ENCODE results near the gene RFTN1. TPM values are rescaled to one million over a fixed set of nuclear protein-coding genes. Genes with fewer than 3 reads are reported as not detected.
A peak's percentile ranks its signal among the peaks of the same experiment; 100 is the strongest.

Gene RFTN1
- total and polyA plus RNA-seq, 2 of the 8 experiments (the other 6 are each of a cell fraction or from before 2014, with no cell fraction given): 4.6 to 6.7 TPM

- H4K91ac ChIP-seq (replicated peaks; ENCODE audit: insufficient read length, low read length): no peak overlapping the region
- no peak overlapping the region for H3K9ac ChIP-seq (replicated peaks in 1 of 4; ENCODE audit: extremely low read depth in 1 of 4, low read depth in 3 of 4, low read length in 3 of 4)
- H3K4me1 ChIP-seq (replicated peaks in 1 of 4; ENCODE audit: control insufficient read depth in 3 of 4, insufficient read depth in 4 of 4, low read length in 3 of 4): peaks cover 0 to 4% (median 2%) of the 10 kb centered on the region in 4 experiments; a peak in 4 of 7 replicates
- H2BK5ac ChIP-seq (ENCODE audit: low read depth, low read length): no peak overlapping the region
- H2BK20ac ChIP-seq (ENCODE audit: low read length): no peak overlapping the region
- H3K14ac ChIP-seq (ENCODE audit: insufficient read length): no peak overlapping the region
- H3K23ac ChIP-seq (ENCODE audit: insufficient read length): no peak overlapping the region
- no peaks in the 10 kb centered on the region for H3K27me3 ChIP-seq (replicated peaks in 1 of 4; ENCODE audit: control insufficient read depth in 3 of 4, extremely low read depth in 1 of 4, insufficient read depth in 3 of 4, low read length in 3 of 4)
- no peak overlapping the region for H3K4ac ChIP-seq (replicated peaks; ENCODE audit: insufficient read length, low read depth, low read length)
- no peaks in the 10 kb centered on the region for H3K9me3 ChIP-seq (ENCODE audit: insufficient read depth in 2 of 2, low read depth in 1 of 2, low read length in 1 of 2)
- FAIRE-seq: no peak
- no peaks in the 10 kb centered on the region for H3K36me3 ChIP-seq (ENCODE audit: control insufficient read depth in 2 of 4, insufficient read depth in 4 of 4, low read length in 3 of 4)
- ChIA-PET CTCF (ENCODE audit: partially characterized antibody) (interaction anchor here (0.8 to 1.7 kb wide), 5 partner anchors 9 to 250 kb away, joined by 3 to 5 read pairs (median 4); no protein-coding TSS in a partner anchor), POLR2A (ENCODE audit: partially characterized antibody) (interaction anchor here (1.2 kb wide), 1 partner anchor 9 kb away, joined by 4 read pairs; no protein-coding TSS in a partner anchor)
- no peak overlapping the region for H4K5ac ChIP-seq (ENCODE audit: insufficient read length, low read depth, low read length)
- peak overlapping the region; percentile 60; the same call in 1 of the 2 replicates for H4K8ac ChIP-seq (ENCODE audit: extremely low read depth, insufficient read depth, low read length)
- no peak for DNase-seq (ENCODE audit: low read depth in 1 of 2, low spot score in 2 of 2)
- H4K20me1 ChIP-seq (replicated peaks in 1 of 2; ENCODE audit: control insufficient read depth in 1 of 2, insufficient read depth in 2 of 2, low read length in 2 of 2): no peaks in the 10 kb centered on the region
- H2BK15ac ChIP-seq (ENCODE audit: low read length): no peak overlapping the region
- no peaks in the 10 kb centered on the region for H3K23me2 ChIP-seq (ENCODE audit: low read depth, low read length)
- H2AFZ ChIP-seq (ENCODE audit: low read length): no peak overlapping the region
- H3K18ac ChIP-seq (ENCODE audit: extremely low read depth, low read length): no peak overlapping the region
- no peak overlapping the region for H2BK120ac ChIP-seq (replicated peaks; ENCODE audit: low read depth, low read length)
- H3K56ac ChIP-seq (replicated peaks; ENCODE audit: insufficient read length, low read depth, low read length): no peak overlapping the region
- no peak overlapping the region for H2AK5ac ChIP-seq (ENCODE audit: low read depth, low read length)
- 88% methylated on average over 10 of the region's 10 CpGs; no CpG with 5 or more reads in 1 of the 2 experiments for WGBS, 2 experiments (ENCODE audit: extremely low coverage in 1 of 2, insufficient coverage in 1 of 2, insufficient read length in 1 of 2, insufficient replicate concordance in 2 of 2, low coverage in 1 of 2, low lambda C conversion rate in 2 of 2, missing lambda C conversion rate in 1 of 2)
- H3K79me1 ChIP-seq (ENCODE audit: low read depth, low read length): no peaks in the 10 kb centered on the region
- no peak overlapping the region for H3K4me2 ChIP-seq (ENCODE audit: insufficient read depth in 1 of 2, low read depth in 2 of 2, low read length in 2 of 2)
- H3K79me2 ChIP-seq (ENCODE audit: control insufficient read depth in 1 of 2, insufficient read depth in 2 of 2, low read length in 2 of 2): no peaks in the 10 kb centered on the region
- no peak overlapping the region for H3K27ac ChIP-seq (ENCODE audit: low read depth, low read length)
- no peak overlapping the region for H2BK12ac ChIP-seq (ENCODE audit: low read depth, low read length)
- H3K4me3 ChIP-seq (ENCODE audit: extremely low read depth in 1 of 4, insufficient read depth in 2 of 4, low read depth in 3 of 4, low read length in 4 of 4): no peak overlapping the region
- TF ChIP-seq SP2 (IDR thresholded peaks at IDR 0.05; ENCODE audit: low read length): no peak
- TF ChIP-seq BACH1 (IDR thresholded peaks at IDR 0.05; ENCODE audit: low read length): no peak
Observed at GRCh38 chr3:16545413-16546185, 32.1 kb upstream of the RFTN1 start.

Data from H1 (cell line).